ENCODE results near the gene SMIM12.
"Not testable (repeated sequence)": the region's sequence is repeated elsewhere in the genome, so short reads cannot be mapped to it uniquely, and the experiment has no call there.

The SMIM12 gene

GRCh38 chr1:34842073-34842472 lies 17.5 kb downstream of the SMIM12 start:
- DNase-seq = no peak

- no peak for DNase-seq
Observed at GRCh38 chr1:34840426-34840825, 19.1 kb downstream of the SMIM12 start.

GRCh38 chr1:34839526-34840305 lies 19.8 kb downstream of the SMIM12 start:
- no peak for DNase-seq

GRCh38 chr1:34833711-34834110 lies 25.8 kb downstream of the SMIM12 start:
- no peak for DNase-seq

- no peak for DNase-seq
Observed at GRCh38 chr1:34831721-34832246, 27.8 kb downstream of the SMIM12 start.

GRCh38 chr1:34829250-34829649 lies 30.3 kb downstream of the SMIM12 start:
- no peak for DNase-seq

GRCh38 chr1:34828611-34829010 lies 30.9 kb downstream of the SMIM12 start:
- DNase-seq = no peak

GRCh38 chr1:34827341-34827941 lies 32.1 kb downstream of the SMIM12 start:
- DNase-seq = no peak

- DNase-seq = no peak
Observed at GRCh38 chr1:34825455-34826091, 34.0 kb downstream of the SMIM12 start.

GRCh38 chr1:34824817-34825454 lies 34.6 kb downstream of the SMIM12 start:
- no peak for DNase-seq

- DNase-seq = no peak
Observed at GRCh38 chr1:34822202-34822601, 37.3 kb downstream of the SMIM12 start.

GRCh38 chr1:34818862-34819261 lies 40.7 kb downstream of the SMIM12 start:
- DNase-seq = not testable (repeated sequence)

GRCh38 chr1:34816778-34817177 lies 42.8 kb downstream of the SMIM12 start:
- no peak for DNase-seq

- DNase-seq = no peak
Observed at GRCh38 chr1:34816332-34816731, 43.2 kb downstream of the SMIM12 start.

GRCh38 chr1:34810781-34811180 lies 48.8 kb downstream of the SMIM12 start:
- not testable (repeated sequence) for DNase-seq

GRCh38 chr1:34808051-34808810 lies 51.3 kb downstream of the SMIM12 start:
- DNase-seq = no peak

- no peak for DNase-seq
Observed at GRCh38 chr1:34806396-34806795, 53.2 kb downstream of the SMIM12 start.

- DNase-seq = no peak
Observed at GRCh38 chr1:34803770-34804169, 55.8 kb downstream of the SMIM12 start.

Data from CD4-positive, alpha-beta T cell treated with Interleukin-10 for 1 hour (primary cell).